ENCODE data around the gene FAM13B.

Gene FAM13B

GRCh38 chr5:137901011-137901817, 131.7 kb downstream of the FAM13B start:
- DNase-seq (ENCODE audit: low read depth) = no peak
- no peak for TF ChIP-seq CTCF (IDR thresholded peaks at IDR 0.05; ENCODE audit: insufficient read depth, low read depth, low read length, missing control alignments)

GRCh38 chr5:137899493-137899892, 133.4 kb downstream of the FAM13B start:
- DNase-seq (ENCODE audit: low read depth) = peak; percentile 50
- H3K4me3 ChIP-seq (ENCODE audit: low read depth, low read length) = no peak overlapping the region
- TF ChIP-seq CTCF (IDR thresholded peaks at IDR 0.05; ENCODE audit: insufficient read depth, low read depth, low read length, missing control alignments) = no peak

More at GRCh38 chr5:137901011-137901817, 131.7 kb downstream of the FAM13B start:
- no peak overlapping the region for H3K4me3 ChIP-seq (ENCODE audit: low read depth, low read length)

- DNase-seq (ENCODE audit: low read depth) = no peak
- TF ChIP-seq CTCF (IDR thresholded peaks at IDR 0.05; ENCODE audit: insufficient read depth, low read depth, low read length, missing control alignments) = no peak
Measured at GRCh38 chr5:137896560-137896959, 136.3 kb downstream of the FAM13B start.

GRCh38 chr5:137894586-137894985, 138.3 kb downstream of the FAM13B start:
- DNase-seq (ENCODE audit: low read depth) = no peak
- TF ChIP-seq CTCF (IDR thresholded peaks at IDR 0.05; ENCODE audit: insufficient read depth, low read depth, low read length, missing control alignments) = no peak
- no peak overlapping the region for H3K4me3 ChIP-seq (ENCODE audit: low read depth, low read length)

More at GRCh38 chr5:137896560-137896959, 136.3 kb downstream of the FAM13B start:
- H3K4me3 ChIP-seq (ENCODE audit: low read depth, low read length) = no peak overlapping the region

GRCh38 chr5:137891849-137892248, 141.0 kb downstream of the FAM13B start:
- H3K4me3 ChIP-seq (ENCODE audit: low read depth, low read length) = no peak overlapping the region
- peak; percentile 18 for TF ChIP-seq CTCF (IDR thresholded peaks at IDR 0.05; ENCODE audit: insufficient read depth, low read depth, low read length, missing control alignments)
- peak; percentile 7 for DNase-seq (ENCODE audit: low read depth)

- H3K4me3 ChIP-seq (ENCODE audit: low read depth, low read length) = no peak overlapping the region
- no peak for TF ChIP-seq CTCF (IDR thresholded peaks at IDR 0.05; ENCODE audit: insufficient read depth, low read depth, low read length, missing control alignments)
- no peak for DNase-seq (ENCODE audit: low read depth)
Measured at GRCh38 chr5:137890845-137891244, 142.0 kb downstream of the FAM13B start.

All from GM12865 (cell line).